ENCODE measurements around the gene GSS.

DNA sequence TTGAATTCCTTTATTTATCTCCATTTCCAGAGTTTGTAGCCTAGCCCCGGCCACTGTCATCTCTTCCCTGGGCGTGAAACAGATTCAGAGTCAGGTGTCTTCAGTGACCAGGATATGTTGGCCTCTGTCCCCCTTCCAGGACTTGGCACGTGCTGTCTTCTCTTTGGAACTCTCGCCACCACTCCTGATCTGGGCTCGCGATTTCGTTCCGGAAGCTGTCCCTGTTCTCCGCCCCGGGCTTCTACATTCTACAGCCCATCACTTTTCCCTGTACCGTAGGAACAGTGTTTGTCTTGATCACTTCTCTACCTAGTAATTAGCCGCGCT, 739 bp downstream of the GSS start:
- TF ChIP-seq ZNF384 (IDR thresholded peaks at IDR 0.05) (no peak), BHLHE40 (IDR thresholded peaks at IDR 0.05; ENCODE audit: borderline replicate concordance) (no peak), NFRKB (IDR thresholded peaks at IDR 0.05) (no peak), ARNT (IDR thresholded peaks at IDR 0.05) (no peak)
